Liver (tissue), 3 donors: ENCODE data around the gene PTPRS.

Source experiments
- EGR1 ChIP-seq, 2 donors: IDR thresholded peaks; 2 replicates each; pipeline ENCODE4 v1.6.1; 2016 to 2018; ENCODE audit warnings: antibody characterized with exemption in 2 of 2, low read depth in 2 of 2
- FOXA2 ChIP-seq: IDR thresholded peaks from 2 replicates; pipeline ENCODE4 v1.6.1; 2016; ENCODE audit warnings: antibody characterized with exemption
- JUND ChIP-seq, 2 donors: IDR thresholded peaks; 2 replicates each; pipeline ENCODE4 v1.6.1; 2016; ENCODE audit warnings: antibody characterized with exemption in 2 of 2
- TAF1 ChIP-seq: conservative IDR thresholded peaks from 2 replicates; pipeline ENCODE4 v1.6.1; 2016; ENCODE audit warnings: antibody characterized with exemption, mild to moderate bottlenecking
- YY1 ChIP-seq: IDR thresholded peaks from 2 replicates; pipeline ENCODE4 v1.6.1; 2016; ENCODE audit warnings: antibody characterized with exemption, mild to moderate bottlenecking
- TF ChIP-seq, protein P1 (sequence below): fragments of 150-350 bp; IDR thresholded peaks from 2 replicates; pipeline ENCODE4 v1.5.1; 2017; ENCODE audit warnings: improper control_type of control experiment, low read depth, low read length; ENCODE audit not compliant: missing input control
- TF ChIP-seq, protein P2 (sequence below): IDR thresholded peaks from 2 replicates; pipeline ENCODE4 v1.6.1; 2016; ENCODE audit warnings: antibody characterized with exemption
- TF ChIP-seq, protein P3 (sequence below): IDR thresholded peaks from 2 replicates; pipeline ENCODE4 v1.6.1; 2016; ENCODE audit warnings: antibody characterized with exemption
- TF ChIP-seq, protein P4 (sequence below): IDR thresholded peaks from 2 replicates; pipeline ENCODE4 v1.6.1; 2016; ENCODE audit warnings: antibody characterized with exemption
- TF ChIP-seq, protein P5 (sequence below): IDR thresholded peaks from 2 replicates; pipeline ENCODE4 v1.6.1; 2016; ENCODE audit warnings: antibody characterized with exemption, mild to moderate bottlenecking
- donor health status: healthy.
- donor health status: healthy.

DNA sequence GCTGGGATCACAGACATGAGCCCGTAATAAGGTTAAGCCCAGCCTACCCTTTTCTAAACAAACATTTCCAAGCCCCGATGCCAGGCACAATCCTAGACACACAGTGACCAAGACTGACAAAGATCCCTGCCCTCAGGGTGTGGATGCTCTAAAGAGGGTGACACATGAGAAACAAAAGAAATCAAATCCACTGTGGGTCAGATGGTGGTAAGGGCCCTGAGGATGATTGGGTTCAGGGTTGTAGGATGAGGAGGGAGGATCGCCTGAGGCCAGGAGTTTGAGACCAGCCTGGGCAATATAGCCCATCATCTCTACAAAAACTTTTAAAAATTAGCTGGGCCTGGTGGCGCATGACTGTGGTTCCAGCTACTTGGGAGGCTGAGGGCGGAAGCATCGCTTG is 44.6 kb downstream of the PTPRS start:
- TF ChIP-seq, protein P1, sequence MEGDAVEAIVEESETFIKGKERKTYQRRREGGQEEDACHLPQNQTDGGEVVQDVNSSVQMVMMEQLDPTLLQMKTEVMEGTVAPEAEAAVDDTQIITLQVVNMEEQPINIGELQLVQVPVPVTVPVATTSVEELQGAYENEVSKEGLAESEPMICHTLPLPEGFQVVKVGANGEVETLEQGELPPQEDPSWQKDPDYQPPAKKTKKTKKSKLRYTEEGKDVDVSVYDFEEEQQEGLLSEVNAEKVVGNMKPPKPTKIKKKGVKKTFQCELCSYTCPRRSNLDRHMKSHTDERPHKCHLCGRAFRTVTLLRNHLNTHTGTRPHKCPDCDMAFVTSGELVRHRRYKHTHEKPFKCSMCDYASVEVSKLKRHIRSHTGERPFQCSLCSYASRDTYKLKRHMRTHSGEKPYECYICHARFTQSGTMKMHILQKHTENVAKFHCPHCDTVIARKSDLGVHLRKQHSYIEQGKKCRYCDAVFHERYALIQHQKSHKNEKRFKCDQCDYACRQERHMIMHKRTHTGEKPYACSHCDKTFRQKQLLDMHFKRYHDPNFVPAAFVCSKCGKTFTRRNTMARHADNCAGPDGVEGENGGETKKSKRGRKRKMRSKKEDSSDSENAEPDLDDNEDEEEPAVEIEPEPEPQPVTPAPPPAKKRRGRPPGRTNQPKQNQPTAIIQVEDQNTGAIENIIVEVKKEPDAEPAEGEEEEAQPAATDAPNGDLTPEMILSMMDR, result no peak
- TF ChIP-seq YY1 (no peak), TAF1 (no peak), FOXA2 (no peak), JUND (IDR thresholded peaks at IDR 0.05) (no peak), EGR1 (IDR thresholded peaks at IDR 0.05; ENCODE audit: low read depth in 2 of 2) (no peak)
- TF ChIP-seq, protein P2, sequence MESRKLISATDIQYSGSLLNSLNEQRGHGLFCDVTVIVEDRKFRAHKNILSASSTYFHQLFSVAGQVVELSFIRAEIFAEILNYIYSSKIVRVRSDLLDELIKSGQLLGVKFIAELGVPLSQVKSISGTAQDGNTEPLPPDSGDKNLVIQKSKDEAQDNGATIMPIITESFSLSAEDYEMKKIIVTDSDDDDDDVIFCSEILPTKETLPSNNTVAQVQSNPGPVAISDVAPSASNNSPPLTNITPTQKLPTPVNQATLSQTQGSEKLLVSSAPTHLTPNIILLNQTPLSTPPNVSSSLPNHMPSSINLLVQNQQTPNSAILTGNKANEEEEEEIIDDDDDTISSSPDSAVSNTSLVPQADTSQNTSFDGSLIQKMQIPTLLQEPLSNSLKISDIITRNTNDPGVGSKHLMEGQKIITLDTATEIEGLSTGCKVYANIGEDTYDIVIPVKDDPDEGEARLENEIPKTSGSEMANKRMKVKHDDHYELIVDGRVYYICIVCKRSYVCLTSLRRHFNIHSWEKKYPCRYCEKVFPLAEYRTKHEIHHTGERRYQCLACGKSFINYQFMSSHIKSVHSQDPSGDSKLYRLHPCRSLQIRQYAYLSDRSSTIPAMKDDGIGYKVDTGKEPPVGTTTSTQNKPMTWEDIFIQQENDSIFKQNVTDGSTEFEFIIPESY, result no peak
- TF ChIP-seq, protein P3, sequence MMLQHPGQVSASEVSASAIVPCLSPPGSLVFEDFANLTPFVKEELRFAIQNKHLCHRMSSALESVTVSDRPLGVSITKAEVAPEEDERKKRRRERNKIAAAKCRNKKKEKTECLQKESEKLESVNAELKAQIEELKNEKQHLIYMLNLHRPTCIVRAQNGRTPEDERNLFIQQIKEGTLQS, result no peak
- TF ChIP-seq, protein P4, sequence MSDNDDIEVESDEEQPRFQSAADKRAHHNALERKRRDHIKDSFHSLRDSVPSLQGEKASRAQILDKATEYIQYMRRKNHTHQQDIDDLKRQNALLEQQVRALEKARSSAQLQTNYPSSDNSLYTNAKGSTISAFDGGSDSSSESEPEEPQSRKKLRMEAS, result no peak
- TF ChIP-seq, protein P5, sequence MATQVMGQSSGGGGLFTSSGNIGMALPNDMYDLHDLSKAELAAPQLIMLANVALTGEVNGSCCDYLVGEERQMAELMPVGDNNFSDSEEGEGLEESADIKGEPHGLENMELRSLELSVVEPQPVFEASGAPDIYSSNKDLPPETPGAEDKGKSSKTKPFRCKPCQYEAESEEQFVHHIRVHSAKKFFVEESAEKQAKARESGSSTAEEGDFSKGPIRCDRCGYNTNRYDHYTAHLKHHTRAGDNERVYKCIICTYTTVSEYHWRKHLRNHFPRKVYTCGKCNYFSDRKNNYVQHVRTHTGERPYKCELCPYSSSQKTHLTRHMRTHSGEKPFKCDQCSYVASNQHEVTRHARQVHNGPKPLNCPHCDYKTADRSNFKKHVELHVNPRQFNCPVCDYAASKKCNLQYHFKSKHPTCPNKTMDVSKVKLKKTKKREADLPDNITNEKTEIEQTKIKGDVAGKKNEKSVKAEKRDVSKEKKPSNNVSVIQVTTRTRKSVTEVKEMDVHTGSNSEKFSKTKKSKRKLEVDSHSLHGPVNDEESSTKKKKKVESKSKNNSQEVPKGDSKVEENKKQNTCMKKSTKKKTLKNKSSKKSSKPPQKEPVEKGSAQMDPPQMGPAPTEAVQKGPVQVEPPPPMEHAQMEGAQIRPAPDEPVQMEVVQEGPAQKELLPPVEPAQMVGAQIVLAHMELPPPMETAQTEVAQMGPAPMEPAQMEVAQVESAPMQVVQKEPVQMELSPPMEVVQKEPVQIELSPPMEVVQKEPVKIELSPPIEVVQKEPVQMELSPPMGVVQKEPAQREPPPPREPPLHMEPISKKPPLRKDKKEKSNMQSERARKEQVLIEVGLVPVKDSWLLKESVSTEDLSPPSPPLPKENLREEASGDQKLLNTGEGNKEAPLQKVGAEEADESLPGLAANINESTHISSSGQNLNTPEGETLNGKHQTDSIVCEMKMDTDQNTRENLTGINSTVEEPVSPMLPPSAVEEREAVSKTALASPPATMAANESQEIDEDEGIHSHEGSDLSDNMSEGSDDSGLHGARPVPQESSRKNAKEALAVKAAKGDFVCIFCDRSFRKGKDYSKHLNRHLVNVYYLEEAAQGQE, result no peak
